Fibroblast of the aortic adventitia (primary cell): ENCODE results near the gene PCBP3. TPM values are rescaled to one million over a fixed set of nuclear protein-coding genes. Genes with fewer than 3 reads are reported as not detected.

ENCODE experiments used
- DNase-seq: peaks from one replicate; pipeline ENCODE4 v3.0.0-alpha.2; 2010; ENCODE audit warnings: low read depth
- H3K4me3 ChIP-seq: 2 replicates; pipeline ENCODE4 v1.5.1; 2011; ENCODE audit warnings: low read depth, mild to moderate bottlenecking, control low read depth, low read length, moderate library complexity
- total RNA-seq: library from RNA; depleted of rRNA; stranded (reverse); fragments of >200 nt; gene quantifications from 2 replicates; pipeline ENCODE4 v1.2.3, GENCODE V29; 2012; ENCODE audit warnings: low replicate concordance
- TF ChIP-seq, protein P1 (sequence below): IDR thresholded peaks from 2 replicates; pipeline ENCODE4 v1.5.1; 2011; ENCODE audit warnings: mild to moderate bottlenecking, low read length, control low read depth, inconsistent platforms; ENCODE audit not compliant: insufficient read depth

PCBP3 gene
- total RNA-seq, 1 donor = 1.2 TPM

DNA sequence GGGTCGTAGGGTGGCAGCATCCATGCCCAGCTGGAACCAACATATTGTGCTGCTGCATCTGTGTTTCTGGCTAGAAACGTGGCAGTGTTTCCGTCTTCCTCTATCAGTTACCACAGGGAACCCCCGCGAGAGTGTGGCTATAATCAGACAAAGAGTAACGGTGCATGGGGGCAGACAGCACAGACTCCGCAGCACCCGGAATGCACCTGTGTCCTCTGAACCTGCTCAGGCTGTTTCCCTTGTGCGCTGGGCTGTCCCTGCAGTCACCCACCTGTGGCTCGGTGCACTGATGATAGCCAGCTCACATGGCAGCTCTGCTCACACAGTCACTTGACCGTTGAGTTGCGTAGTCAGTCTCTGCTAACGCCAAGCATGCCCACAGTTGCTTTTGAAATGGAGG, 11.4 kb upstream of the PCBP3 start:
- no peak for DNase-seq
- no peak overlapping the region for H3K4me3 ChIP-seq
- TF ChIP-seq, protein P1, sequence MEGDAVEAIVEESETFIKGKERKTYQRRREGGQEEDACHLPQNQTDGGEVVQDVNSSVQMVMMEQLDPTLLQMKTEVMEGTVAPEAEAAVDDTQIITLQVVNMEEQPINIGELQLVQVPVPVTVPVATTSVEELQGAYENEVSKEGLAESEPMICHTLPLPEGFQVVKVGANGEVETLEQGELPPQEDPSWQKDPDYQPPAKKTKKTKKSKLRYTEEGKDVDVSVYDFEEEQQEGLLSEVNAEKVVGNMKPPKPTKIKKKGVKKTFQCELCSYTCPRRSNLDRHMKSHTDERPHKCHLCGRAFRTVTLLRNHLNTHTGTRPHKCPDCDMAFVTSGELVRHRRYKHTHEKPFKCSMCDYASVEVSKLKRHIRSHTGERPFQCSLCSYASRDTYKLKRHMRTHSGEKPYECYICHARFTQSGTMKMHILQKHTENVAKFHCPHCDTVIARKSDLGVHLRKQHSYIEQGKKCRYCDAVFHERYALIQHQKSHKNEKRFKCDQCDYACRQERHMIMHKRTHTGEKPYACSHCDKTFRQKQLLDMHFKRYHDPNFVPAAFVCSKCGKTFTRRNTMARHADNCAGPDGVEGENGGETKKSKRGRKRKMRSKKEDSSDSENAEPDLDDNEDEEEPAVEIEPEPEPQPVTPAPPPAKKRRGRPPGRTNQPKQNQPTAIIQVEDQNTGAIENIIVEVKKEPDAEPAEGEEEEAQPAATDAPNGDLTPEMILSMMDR = no peak

DNA sequence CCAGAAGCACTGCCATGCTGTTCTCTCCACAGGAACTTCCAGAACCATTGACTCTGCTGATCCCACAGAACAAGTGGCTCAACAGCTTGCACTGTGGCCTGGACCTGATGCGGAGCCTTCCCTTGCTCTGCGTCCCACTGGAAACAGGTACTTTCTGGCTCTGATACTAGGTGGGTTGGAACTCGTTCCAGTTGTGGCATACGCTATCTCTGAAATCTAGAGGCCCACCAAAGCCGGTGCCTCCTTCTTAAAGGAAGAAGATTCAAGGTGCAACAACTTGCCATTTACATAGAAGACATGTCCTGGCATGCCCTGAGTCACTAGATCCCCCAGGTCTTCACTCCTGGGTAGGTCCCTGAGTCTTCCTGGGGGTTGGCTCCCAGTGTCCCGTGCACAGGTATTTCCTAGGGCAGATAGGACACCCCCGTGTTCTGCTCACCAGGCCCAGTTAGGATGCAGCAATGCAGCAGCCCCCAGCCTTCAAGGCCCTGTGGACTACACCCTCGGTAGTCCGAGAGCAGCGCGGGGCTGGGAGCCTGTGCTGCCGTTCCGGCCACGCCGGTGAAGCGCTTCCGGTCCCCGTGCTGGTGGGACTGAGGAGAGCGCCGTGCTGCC, 10.8 kb upstream of the PCBP3 start:
- TF ChIP-seq, protein P1 = no peak
- DNase-seq = no peak
- H3K4me3 ChIP-seq = no peak overlapping the region

DNA sequence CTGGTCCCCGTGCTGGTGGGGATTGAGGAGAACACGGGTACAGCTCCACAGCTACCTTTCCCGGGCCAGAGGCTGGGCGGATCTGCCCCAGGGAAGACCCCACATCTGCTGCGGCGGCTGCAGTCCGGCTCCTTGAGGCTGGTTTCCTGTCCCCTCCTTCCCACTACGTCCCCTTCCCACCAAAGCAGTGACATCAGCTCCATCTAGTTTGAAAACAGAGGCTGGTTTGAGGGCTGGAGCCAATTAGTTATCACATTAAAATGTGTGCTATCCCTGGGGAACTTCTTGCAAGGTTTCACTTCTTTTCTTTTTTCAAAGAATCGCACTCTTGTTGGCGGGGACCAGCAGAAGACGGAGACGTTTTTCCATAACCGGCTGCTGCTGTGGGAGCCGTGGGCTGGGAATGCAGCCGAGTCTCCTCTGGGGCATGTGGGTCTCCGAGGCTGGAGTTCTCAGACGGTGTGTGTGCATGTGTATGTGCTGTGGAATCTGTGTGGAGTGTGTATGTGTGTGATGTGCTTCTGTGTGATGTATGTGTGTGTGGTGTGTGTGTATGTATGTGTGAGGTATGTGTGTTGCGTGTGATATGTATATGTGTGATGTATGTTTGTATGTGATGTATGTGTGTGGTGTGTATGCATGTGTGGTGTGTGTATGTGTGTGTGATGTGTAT, 8.9 kb upstream of the PCBP3 start:
- peak; percentile 35 for DNase-seq
- no peak overlapping the region for H3K4me3 ChIP-seq
- TF ChIP-seq, protein P1 = no peak

DNA sequence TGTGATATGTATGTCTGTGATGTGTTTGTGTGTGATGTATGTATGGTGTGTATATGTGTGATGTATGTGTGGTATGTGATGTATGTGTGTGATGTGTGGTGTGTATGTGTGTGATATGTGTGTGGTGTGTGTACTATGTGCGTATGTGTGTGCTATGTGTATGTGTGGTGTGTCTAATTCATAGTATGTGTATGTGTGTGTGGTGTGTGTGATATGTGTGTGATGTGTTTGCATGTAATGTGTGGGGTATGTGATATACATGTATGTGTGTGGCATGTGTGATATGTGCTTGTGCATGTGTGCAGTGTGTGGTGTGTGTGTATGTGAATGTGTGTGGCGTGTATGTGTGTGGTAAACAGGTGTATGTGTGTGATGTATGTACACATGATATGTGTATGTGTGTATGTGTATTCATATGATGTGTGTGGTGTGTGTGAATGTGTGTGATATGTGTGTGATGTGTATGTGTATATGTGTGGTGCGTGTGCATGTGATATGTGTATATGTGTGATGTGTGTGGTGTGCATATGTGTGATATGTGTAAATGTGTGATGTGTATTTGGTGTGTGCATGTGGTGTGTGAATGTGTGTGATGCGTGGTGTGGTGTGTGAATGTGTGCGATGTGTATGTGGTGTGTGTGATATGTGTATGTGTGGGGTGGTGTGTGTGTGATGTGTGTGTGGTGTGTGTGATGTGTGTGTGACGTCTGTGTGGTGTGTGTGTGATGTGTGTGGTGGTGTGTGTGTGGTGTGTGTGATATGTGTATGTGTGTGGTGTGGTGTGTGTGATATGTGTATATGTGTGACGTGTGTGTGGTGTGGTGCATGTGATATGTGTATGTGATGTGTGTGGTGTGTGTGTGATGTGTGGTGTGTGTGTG, 8.0 kb upstream of the PCBP3 start:
- TF ChIP-seq, protein P1 = no peak
- no peak overlapping the region for H3K4me3 ChIP-seq
- DNase-seq = no peak

DNA sequence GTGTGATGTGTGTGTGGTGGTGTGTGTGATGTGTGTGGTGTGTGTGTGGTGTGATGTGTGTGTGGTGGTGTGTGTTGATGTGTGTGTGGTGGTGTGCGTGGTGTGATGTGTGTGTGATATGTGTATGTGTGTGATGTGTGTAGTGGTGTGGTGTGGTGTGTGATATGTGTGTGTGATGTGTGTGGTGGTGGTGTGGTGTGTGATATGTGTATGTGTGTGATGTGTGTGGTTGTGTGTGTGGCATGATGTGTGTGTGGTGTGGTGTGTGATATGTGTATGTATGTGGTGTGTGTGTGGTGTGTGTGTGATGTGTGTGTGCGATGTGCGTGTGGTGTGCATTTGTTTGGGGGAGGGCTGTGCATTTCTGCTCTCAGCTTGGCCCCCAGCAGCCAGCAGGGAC, 7.1 kb upstream of the PCBP3 start:
- no peak for DNase-seq
- no peak overlapping the region for H3K4me3 ChIP-seq
- TF ChIP-seq, protein P1 = no peak

DNA sequence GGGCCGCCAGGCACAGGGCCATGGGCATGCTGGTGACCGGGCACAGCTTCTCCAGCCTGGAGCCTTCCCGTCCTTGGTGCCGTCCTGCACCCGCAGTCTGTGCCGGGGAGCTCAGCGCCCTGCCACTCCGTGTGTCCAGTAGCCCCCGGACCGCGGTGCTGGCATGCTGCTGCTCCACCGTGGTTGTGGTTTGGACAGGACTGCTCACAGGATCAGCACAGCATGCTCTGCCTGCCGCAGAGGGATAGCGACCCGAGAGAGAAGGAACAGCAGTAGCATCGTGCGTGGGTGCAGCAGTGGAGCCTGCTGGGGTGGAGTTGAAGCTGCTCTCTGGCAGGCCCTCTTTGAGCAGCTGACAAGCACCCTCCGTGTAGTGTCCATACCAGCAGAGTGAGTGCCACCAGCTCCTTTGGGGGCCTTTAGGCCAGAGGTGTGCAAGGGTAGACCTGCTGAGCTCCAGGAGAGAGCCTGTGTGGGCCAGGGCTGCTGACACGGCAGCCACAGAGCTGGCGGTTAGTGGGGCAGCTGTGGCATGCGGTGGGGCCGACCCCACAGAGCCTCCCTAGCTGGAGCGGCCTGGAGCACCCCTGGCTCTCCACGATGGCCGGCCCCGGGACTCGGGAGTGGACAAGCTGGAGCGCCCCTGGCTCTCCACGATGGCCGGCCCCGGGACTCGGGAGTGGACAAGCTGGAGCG, 6.4 kb upstream of the PCBP3 start:
- TF ChIP-seq, protein P1 = no peak
- DNase-seq = no peak
- H3K4me3 ChIP-seq = no peak overlapping the region
